ENCODE data around the gene RASSF3. TPM values are rescaled to one million over a fixed set of nuclear protein-coding genes. Genes with fewer than 3 reads are reported as not detected.

Gene RASSF3
- total and polyA plus RNA-seq, 4 donors, result 26.7 to 60.9 (median 33.5) TPM

GRCh38 chr12:64574837-64575236 is 35.5 kb upstream of the RASSF3 start:
- DNase-seq, result no peak
- TF ChIP-seq CTCF (IDR thresholded peaks at IDR 0.05; ENCODE audit: control extremely low read depth, extremely low read depth), result no peak
- Histone ChIP-seq H3K9ac (ENCODE audit: insufficient read depth in 1 of 2, low read length in 2 of 2) (no peak overlapping the region), H3K4me3 (no peak overlapping the region), H3K27me3 (ENCODE audit: control insufficient read depth in 3 of 3, insufficient read depth in 3 of 3, low read length in 2 of 3) (no peaks in the 10 kb centered on the region), H3K27ac (ENCODE audit: low read depth in 1 of 2, low read length in 1 of 2) (no peak overlapping the region), H3K4me1 (ENCODE audit: control insufficient read depth in 5 of 5, insufficient read depth in 5 of 5, low read length in 5 of 5) (peaks cover 0 to 2% (median 0%) of the 10 kb centered on the region in 5 donors), H3K9me3 (ENCODE audit: control insufficient read depth in 4 of 4, insufficient read depth in 3 of 4, low read length in 3 of 4) (peaks cover 0 to 4% (median 2%) of the 10 kb centered on the region in 4 donors), H3K36me3 (ENCODE audit: control insufficient read depth in 4 of 4, insufficient read depth in 4 of 4, low read length in 4 of 4) (no peaks in the 10 kb centered on the region)
- ATAC-seq (ENCODE audit: insufficient read depth, low FRiP score), result no peak

GRCh38 chr12:64577046-64577445 is 33.2 kb upstream of the RASSF3 start:
- WGBS, 2 donors, result 87 to 92% methylated on average over 4 of the region's 4 CpGs
- Histone ChIP-seq H3K27ac (ENCODE audit: low read depth in 1 of 2, low read length in 1 of 2) (no peak overlapping the region), H3K4me3 (no peak overlapping the region), H3K36me3 (ENCODE audit: control insufficient read depth in 4 of 4, insufficient read depth in 4 of 4, low read length in 4 of 4) (no peaks in the 10 kb centered on the region), H3K4me1 (ENCODE audit: control insufficient read depth in 5 of 5, insufficient read depth in 5 of 5, low read length in 5 of 5) (peaks cover 0 to 2% (median 0%) of the 10 kb centered on the region in 5 donors), H3K9ac (ENCODE audit: insufficient read depth in 1 of 2, low read length in 2 of 2) (no peak overlapping the region), H3K27me3 (ENCODE audit: control insufficient read depth in 3 of 3, insufficient read depth in 3 of 3, low read length in 2 of 3) (no peaks in the 10 kb centered on the region), H3K9me3 (ENCODE audit: control insufficient read depth in 4 of 4, insufficient read depth in 3 of 4, low read length in 3 of 4) (peaks cover 0 to 4% (median 2%) of the 10 kb centered on the region in 4 donors)
- no peak for TF ChIP-seq CTCF (IDR thresholded peaks at IDR 0.05; ENCODE audit: control extremely low read depth, extremely low read depth)
- ATAC-seq (ENCODE audit: insufficient read depth, low FRiP score) (no peak), DNase-seq (no peak)

- whole genome bisulfite sequencing, 2 donors, result 88 to 97% methylated on average over 4 of the region's 4 CpGs
- no peak for TF ChIP-seq CTCF (IDR thresholded peaks at IDR 0.05; ENCODE audit: control extremely low read depth, extremely low read depth)
- Histone ChIP-seq H3K27ac (ENCODE audit: low read depth in 1 of 2, low read length in 1 of 2) (no peak overlapping the region), H3K4me1 (ENCODE audit: control insufficient read depth in 5 of 5, insufficient read depth in 5 of 5, low read length in 5 of 5) (peaks cover 0 to 7% (median 3%) of the 10 kb centered on the region in 5 donors), H3K4me3 (no peak overlapping the region), H3K36me3 (ENCODE audit: control insufficient read depth in 4 of 4, insufficient read depth in 4 of 4, low read length in 4 of 4) (no peaks in the 10 kb centered on the region), H3K9me3 (ENCODE audit: control insufficient read depth in 4 of 4, insufficient read depth in 3 of 4, low read length in 3 of 4) (peaks cover 0 to 4% (median under 1%) of the 10 kb centered on the region in 4 donors), H3K27me3 (ENCODE audit: control insufficient read depth in 3 of 3, insufficient read depth in 3 of 3, low read length in 2 of 3) (no peaks in the 10 kb centered on the region), H3K9ac (ENCODE audit: insufficient read depth in 1 of 2, low read length in 2 of 2) (no peak overlapping the region)
- ATAC-seq (ENCODE audit: insufficient read depth, low FRiP score) (no peak), DNase-seq (no peak)
Measured at GRCh38 chr12:64578566-64578965, 31.7 kb upstream of the RASSF3 start.

GRCh38 chr12:64580681-64581080 is 29.6 kb upstream of the RASSF3 start:
- DNase-seq, result no peak
- no peaks in the 10 kb centered on the region for H3K9me3 ChIP-seq (ENCODE audit: control insufficient read depth in 4 of 4, insufficient read depth in 3 of 4, low read length in 3 of 4)
- no peak overlapping the region for H3K4me3 ChIP-seq
- WGBS, 2 donors, result 71 to 76% methylated on average over 2 of the region's 2 CpGs
- no peak overlapping the region for H3K9ac ChIP-seq (ENCODE audit: insufficient read depth in 1 of 2, low read length in 2 of 2)
- peaks cover 0 to 17% (median 7%) of the 10 kb centered on the region in 5 donors for H3K4me1 ChIP-seq (ENCODE audit: control insufficient read depth in 5 of 5, insufficient read depth in 5 of 5, low read length in 5 of 5)
- H3K36me3 ChIP-seq (ENCODE audit: control insufficient read depth in 4 of 4, insufficient read depth in 4 of 4, low read length in 4 of 4), result no peaks in the 10 kb centered on the region
- ATAC-seq (ENCODE audit: insufficient read depth, low FRiP score), result no peak
- no peak overlapping the region for H3K27ac ChIP-seq (ENCODE audit: low read depth in 1 of 2, low read length in 1 of 2)
- H3K27me3 ChIP-seq (ENCODE audit: control insufficient read depth in 3 of 3, insufficient read depth in 3 of 3, low read length in 2 of 3), result no peaks in the 10 kb centered on the region
- TF ChIP-seq CTCF (IDR thresholded peaks at IDR 0.05; ENCODE audit: control extremely low read depth, extremely low read depth), result no peak

Measured in lung (tissue), 12 donors.